Progenitor cell of endocrine pancreas (in vitro differentiated cells): ENCODE data around the gene MYO9A. TPM values are rescaled to one million over a fixed set of nuclear protein-coding genes. Genes with fewer than 3 reads are reported as not detected.

ENCODE experiments used
- DNase-seq: peaks from one replicate; pipeline ENCODE4 v3.0.0; 2021; ENCODE audit warnings: low spot score; ENCODE audit not compliant: unreplicated experiment
- H3K27ac Mint-ChIP-seq: 2 replicates; pipeline ENCODE4 v1.8.0; 2021; ENCODE audit warnings: mild to moderate bottlenecking, moderate library complexity, mixed read lengths
- H3K27me3 Mint-ChIP-seq: 2 replicates; pipeline ENCODE4 v1.8.0; 2021; ENCODE audit warnings: mixed read lengths
- H3K36me3 Mint-ChIP-seq: 2 replicates; pipeline ENCODE4 v1.8.0; 2022; ENCODE audit warnings: mixed read lengths; ENCODE audit not compliant: insufficient read depth
- H3K4me1 Mint-ChIP-seq: 2 replicates; pipeline ENCODE4 v1.8.0; 2021; ENCODE audit warnings: low read depth, mixed read lengths
- H3K4me3 Mint-ChIP-seq: 2 replicates; pipeline ENCODE4 v1.8.0; 2021; ENCODE audit warnings: low read depth, mild to moderate bottlenecking, moderate library complexity, mixed read lengths
- H3K9me3 Mint-ChIP-seq: 2 replicates; pipeline ENCODE4 v1.8.0; 2021; ENCODE audit warnings: low read depth, mixed read lengths
- CTCF ChIP-seq: fragments of 200-600 bp; sonication (generic); IDR thresholded peaks from one replicate; pipeline ENCODE4 v1.5.0; 2021; ENCODE audit warnings: antibody characterized with exemption, mild to moderate bottlenecking; ENCODE audit not compliant: unreplicated experiment
- total RNA-seq: library from RNA; stranded (reverse); gene quantifications from 2 replicates; pipeline ENCODE4 v1.2.1, GENCODE V29; 2021

Gene MYO9A
- total RNA-seq, 1 donor from 2014 or later: 32.0 TPM

- no peak overlapping the region for H3K4me3 Mint-ChIP-seq
- no peaks in the 10 kb centered on the region for H3K27me3 Mint-ChIP-seq
- no peak overlapping the region for H3K27ac Mint-ChIP-seq
- no peaks in the 10 kb centered on the region for H3K4me1 Mint-ChIP-seq
- no peak for TF ChIP-seq CTCF
- H3K9me3 Mint-ChIP-seq: no peaks in the 10 kb centered on the region
- peaks cover 12% of the 10 kb centered on the region for H3K36me3 Mint-ChIP-seq
- no peak for DNase-seq
These were observed 224.3 kb downstream of the MYO9A start for GRCh38 chr15:71893691-71894090.

GRCh38 chr15:71892335-71892734 is 225.6 kb downstream of the MYO9A start:
- Mint-ChIP-seq H3K9me3 (no peaks in the 10 kb centered on the region), H3K4me1 (no peaks in the 10 kb centered on the region), H3K36me3 (peaks cover 13% of the 10 kb centered on the region), H3K27ac (no peak overlapping the region), H3K27me3 (no peaks in the 10 kb centered on the region), H3K4me3 (no peak overlapping the region)
- DNase-seq: no peak
- no peak for TF ChIP-seq CTCF

- no peaks in the 10 kb centered on the region for H3K9me3 Mint-ChIP-seq
- H3K36me3 Mint-ChIP-seq: peaks cover 11% of the 10 kb centered on the region
- no peak for TF ChIP-seq CTCF
- no peaks in the 10 kb centered on the region for H3K27me3 Mint-ChIP-seq
- H3K4me1 Mint-ChIP-seq: no peaks in the 10 kb centered on the region
- H3K4me3 Mint-ChIP-seq: no peak overlapping the region
- H3K27ac Mint-ChIP-seq: no peak overlapping the region
- no peak for DNase-seq
These were observed 226.9 kb downstream of the MYO9A start for GRCh38 chr15:71891026-71891425.

- no peaks in the 10 kb centered on the region for H3K9me3 Mint-ChIP-seq
- H3K36me3 Mint-ChIP-seq: peaks cover 17% of the 10 kb centered on the region
- DNase-seq: no peak
- no peak overlapping the region for H3K27ac Mint-ChIP-seq
- H3K4me1 Mint-ChIP-seq: no peaks in the 10 kb centered on the region
- TF ChIP-seq CTCF: no peak
- no peaks in the 10 kb centered on the region for H3K27me3 Mint-ChIP-seq
- H3K4me3 Mint-ChIP-seq: no peak overlapping the region
These were observed 228.0 kb downstream of the MYO9A start for GRCh38 chr15:71889947-71890346.

GRCh38 chr15:71889385-71889784 is 228.6 kb downstream of the MYO9A start:
- DNase-seq: no peak
- H3K4me1 Mint-ChIP-seq: no peaks in the 10 kb centered on the region
- no peaks in the 10 kb centered on the region for H3K9me3 Mint-ChIP-seq
- peaks cover 17% of the 10 kb centered on the region for H3K36me3 Mint-ChIP-seq
- H3K4me3 Mint-ChIP-seq: no peak overlapping the region
- H3K27ac Mint-ChIP-seq: no peak overlapping the region
- TF ChIP-seq CTCF: no peak
- no peaks in the 10 kb centered on the region for H3K27me3 Mint-ChIP-seq
